IPS-NIHi7 (cell line): ENCODE data around the gene HACE1.
"Not testable (repeated sequence)": the region's sequence is repeated elsewhere in the genome, so short reads cannot be mapped to it uniquely, and the experiment has no call there.

Experiments used
- DNase-seq: peaks from one replicate; pipeline ENCODE4 v3.0.0; 2012; ENCODE audit warnings: mixed read lengths; ENCODE audit errors: extremely low spot score

Gene HACE1, protein sequence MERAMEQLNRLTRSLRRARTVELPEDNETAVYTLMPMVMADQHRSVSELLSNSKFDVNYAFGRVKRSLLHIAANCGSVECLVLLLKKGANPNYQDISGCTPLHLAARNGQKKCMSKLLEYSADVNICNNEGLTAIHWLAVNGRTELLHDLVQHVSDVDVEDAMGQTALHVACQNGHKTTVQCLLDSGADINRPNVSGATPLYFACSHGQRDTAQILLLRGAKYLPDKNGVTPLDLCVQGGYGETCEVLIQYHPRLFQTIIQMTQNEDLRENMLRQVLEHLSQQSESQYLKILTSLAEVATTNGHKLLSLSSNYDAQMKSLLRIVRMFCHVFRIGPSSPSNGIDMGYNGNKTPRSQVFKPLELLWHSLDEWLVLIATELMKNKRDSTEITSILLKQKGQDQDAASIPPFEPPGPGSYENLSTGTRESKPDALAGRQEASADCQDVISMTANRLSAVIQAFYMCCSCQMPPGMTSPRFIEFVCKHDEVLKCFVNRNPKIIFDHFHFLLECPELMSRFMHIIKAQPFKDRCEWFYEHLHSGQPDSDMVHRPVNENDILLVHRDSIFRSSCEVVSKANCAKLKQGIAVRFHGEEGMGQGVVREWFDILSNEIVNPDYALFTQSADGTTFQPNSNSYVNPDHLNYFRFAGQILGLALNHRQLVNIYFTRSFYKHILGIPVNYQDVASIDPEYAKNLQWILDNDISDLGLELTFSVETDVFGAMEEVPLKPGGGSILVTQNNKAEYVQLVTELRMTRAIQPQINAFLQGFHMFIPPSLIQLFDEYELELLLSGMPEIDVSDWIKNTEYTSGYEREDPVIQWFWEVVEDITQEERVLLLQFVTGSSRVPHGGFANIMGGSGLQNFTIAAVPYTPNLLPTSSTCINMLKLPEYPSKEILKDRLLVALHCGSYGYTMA

DNA sequence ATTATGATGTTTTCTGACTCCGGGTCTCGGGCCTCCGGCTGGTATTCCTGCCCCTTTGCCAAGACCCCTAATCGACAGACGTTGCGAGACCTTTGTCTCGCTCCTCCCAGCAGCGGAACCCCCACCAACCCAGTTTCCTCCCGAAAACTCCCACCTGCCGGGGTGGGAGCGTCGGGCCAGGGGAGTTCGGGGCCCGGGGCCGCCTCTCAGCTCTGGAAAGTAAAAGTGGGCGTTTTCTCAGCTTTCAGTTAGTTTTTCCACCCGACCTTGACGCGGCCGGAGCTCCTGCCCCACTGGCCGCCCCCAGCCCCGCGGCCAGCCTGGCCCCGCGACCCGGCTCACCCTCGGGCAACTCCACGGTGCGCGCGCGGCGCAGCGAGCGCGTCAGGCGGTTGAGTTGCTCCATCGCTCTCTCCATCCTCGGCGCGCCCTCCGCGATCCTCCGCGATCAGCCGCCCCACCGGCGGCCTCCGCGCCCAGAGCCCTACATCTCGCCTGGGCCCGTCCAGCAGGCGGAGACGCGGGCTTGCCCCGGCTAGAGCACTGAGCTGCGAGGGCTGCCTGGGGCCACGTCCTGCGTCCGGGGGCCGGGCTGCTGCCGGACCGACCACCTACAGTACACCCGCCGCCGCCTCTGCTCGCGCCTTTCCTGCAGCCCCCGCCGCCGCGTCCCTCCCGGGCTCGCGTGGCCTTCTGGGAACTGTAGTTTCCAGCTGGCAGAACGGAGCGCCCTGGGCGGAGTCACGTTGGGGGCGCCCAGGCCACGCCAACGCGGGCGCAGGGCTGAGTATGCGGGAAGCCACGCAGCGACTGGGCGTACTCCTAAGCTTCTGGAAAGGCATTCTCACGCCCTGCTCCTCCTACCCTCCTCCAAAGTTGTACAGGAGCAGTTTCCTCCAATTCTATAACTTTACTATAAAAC lies at the start of gene HACE1:
HACE1 (minus strand) TSS at position 695 of the 922 bp plus-strand sequence; CDS start at position 418, 277 bp downstream.
- peak; percentile 95 for DNase-seq

DNA sequence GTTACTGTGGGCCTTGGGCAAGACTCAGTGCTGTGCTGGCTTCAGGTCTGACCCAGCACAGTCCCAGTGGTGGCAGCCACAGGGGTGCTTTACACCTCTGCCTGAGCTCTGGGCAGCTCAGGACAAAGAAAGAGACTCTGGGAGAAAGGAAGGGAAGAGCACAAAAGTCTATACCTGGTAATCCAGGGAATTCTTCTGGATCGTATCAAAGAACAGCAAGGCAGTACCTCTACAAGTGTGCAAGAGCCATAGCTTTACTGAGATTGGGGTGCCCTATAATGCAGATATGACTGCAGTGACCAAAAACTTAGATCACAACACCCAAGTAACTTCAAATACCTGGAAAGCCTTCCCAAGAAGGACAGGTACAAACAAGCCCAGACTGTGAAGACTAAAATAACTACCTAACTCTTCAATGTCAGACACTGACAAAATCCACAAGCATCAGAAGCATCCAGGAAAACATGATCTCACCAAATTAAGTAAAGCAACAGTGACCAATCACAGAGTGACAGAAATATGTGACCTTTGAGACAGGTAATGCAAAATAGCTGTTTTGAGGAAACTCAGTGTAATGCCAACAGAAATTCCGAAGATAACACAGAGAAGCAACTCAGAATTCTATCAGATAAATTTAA lies 49.3 kb upstream of the HACE1 start:
- DNase-seq = no peak

DNA sequence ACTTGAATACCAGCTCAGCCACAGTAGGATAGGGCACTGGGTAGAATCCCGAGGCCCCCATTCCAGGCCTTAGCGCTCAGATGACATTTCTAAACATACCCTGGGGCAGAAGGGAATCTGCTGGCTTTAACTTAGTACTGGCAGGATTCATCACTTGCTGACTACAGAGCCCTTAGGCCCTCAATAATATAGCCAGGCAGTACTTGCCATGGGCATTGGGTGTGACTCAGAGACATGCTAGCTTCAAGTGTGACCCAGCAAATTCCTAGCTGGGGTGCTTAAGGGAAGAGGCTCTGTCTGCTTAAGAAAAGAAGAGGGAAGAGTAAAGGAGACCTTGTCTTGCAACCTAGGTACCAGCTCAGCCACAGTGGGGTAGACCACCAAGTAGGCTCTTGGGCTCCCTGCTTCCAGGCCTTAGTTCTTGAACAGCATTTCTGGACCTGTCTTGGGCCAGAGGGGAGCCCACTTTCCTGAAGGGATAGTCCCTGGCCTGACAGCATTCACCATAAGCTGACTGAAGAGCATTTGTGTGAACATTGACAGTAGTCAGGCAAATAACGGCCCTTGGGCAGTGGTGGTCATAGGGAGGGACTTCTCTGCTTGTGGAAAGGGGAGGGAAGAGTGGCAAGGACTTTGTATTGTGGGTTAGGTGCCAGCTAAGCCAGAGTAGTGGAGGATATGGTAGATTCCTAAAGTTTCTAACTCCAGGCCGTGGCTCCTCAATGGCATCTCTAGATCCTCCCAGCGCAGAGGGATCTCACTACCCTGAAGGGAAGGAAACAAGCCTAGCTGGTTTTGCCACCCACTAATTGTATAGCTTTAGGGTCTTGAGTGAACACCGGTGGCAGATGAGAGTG lies 48.5 kb upstream of the HACE1 start:
- DNase-seq = no peak

- not testable (repeated sequence) for DNase-seq
Observed at GRCh38 chr6:104898893-104899292, 39.2 kb upstream of the HACE1 start.

DNA sequence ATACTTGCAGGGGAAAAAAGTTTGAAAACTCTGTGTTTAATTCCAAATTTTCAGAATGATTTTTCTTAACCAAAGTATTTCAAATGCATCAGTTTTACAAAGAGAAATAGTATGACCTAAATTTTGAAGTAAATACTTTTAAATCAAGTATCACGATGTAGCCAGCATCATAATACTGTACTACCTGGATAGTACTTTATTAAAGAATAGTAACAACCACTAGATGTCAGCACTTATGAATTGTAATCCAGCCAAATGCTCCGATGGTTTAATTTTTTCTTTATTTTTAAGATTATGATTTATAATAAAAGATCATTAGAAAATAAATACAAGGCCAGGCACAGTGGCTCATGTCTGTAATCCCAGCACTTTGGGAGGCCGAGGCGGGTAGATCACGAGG lies 37.2 kb upstream of the HACE1 start:
- DNase-seq = no peak

DNA sequence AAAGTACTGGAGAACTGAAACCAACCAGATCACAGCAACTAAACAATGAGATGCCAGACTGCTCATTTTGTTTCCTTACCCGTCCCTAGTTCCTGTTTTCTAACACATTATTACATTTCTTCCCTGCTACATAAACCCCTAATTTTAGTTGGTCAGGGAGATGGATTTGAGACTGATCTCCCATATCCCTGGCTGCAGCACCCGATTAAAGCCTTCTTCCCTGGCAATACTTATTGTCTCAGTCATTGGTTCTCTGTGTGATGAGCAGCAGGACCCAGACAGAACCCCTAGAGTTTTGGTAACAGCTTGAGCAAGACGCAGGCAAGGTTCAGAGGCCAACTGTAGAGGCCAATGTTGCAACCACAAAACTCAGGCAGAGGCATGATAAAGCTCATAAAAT lies 28.3 kb upstream of the HACE1 start:
- no peak for DNase-seq

- DNase-seq = peak; percentile 65
Observed at GRCh38 chr6:104887350-104887749, 27.6 kb upstream of the HACE1 start.

DNA sequence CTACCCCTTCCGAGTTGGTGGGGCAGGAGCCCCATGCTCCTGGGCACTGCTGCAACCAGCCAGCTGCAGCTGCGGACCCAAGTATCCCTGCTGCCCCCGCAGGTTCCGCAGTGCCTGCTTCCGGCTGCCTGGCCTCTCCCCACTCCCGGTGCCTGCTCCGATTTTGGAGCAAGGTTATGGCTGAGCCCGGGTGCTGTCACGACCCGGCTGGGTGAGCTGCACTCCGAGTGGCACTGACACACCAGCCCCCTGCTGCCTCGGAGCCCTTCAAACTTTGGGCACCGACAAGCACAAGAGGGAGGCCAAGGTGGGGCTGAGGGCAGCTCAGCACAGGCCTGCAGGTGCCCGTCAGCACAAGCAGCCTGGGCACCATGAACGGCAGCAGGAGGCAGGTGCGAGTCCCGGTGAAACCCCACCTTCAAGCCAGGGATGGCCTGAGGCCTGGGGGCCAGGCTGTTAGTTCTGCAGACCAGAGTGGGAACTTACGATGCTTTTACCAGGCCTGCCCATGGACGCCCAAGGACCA lies 25.9 kb upstream of the HACE1 start:
- DNase-seq = no peak

DNA sequence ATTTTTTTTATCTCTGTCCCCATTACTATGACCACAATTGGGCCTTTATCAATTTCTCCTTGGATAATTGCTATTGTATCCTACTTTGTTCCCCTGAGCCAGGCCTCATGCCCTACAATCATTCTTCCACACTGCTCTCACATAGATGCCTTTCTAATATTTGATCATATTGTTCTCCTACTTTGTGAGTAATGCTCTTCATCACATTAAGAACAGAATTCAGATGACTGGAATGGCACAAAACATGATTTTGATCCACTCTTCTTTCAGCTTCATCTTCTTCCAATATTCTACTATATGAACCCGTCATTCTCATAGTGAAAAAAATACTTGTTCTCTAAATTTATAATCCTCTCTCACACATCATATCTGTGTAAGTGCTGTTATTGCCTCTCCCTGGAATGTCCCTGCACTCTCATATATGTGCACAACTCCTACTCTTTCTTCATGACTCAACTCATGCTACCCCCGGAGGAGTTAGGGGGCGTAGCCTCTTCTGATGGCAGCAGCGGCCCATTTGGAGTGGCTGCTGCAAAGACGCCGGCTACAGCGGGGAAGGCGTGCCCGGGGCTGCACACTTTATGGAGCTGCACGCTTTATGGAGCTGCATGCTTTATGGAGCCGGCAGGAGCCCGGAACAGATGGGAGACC lies 25.3 kb upstream of the HACE1 start:
- DNase-seq = no peak

- no peak for DNase-seq
Observed at GRCh38 chr6:104881964-104882668, 22.4 kb upstream of the HACE1 start.

DNA sequence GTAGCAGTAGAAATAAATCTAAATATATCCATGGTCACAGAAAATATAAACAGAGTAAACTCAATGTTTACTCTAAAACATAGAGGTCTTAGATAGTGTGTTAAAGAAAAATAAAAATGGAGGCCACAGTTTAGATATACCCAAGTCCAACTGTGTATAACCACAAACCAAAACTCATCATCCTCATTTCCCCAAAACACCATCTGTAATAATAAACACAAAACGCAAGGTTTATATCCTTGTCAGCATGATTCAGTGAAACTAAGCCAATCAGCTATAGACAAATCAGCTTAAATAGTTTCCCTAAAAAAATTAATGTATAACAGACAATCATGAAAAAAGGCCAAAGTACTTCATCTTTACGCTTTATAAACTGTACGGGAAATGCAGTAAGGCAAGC lies 2.7 kb upstream of the HACE1 start:
- no peak for DNase-seq

GRCh38 chr6:104860221-104860620 lies 502 bp upstream of the HACE1 start:
- DNase-seq = no peak

DNA sequence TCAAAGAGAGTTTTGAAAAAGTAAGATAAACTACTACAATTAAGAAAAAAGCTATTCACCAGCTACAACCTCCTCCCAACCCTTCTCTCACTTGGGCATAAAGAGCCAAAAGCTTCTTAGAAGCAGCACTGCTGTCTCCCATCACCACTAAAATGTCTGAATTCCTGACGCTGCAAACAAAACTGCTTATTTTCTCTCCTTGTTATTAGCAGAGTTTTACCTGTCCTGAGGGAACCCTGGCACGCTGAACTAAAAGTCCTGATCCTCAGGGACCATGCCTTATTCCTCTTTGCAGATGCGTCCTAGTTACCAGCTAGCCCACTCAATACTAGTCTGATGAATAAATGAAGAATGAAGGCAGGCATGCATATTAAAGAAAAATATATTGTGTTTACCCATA lies 1.1 kb downstream of the HACE1 start:
- DNase-seq = no peak

DNA sequence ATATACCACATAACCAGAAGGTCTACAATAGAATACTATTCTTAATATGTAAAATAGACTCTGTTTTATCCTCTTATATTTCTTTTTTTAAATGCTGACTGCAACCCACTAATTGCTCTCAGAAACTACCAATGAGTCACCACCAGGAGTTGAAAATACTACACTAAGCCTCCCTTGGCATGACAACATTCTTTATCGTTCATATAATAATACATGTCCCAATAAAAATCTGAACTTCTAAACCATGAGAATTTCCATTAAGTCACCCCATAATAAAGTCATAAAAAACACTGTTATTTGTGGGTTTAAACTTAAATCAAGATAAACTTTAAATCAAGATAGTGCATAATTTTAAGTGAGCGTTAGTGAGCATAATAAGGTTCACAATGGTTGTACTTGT lies 4.2 kb downstream of the HACE1 start:
- no peak for DNase-seq

DNA sequence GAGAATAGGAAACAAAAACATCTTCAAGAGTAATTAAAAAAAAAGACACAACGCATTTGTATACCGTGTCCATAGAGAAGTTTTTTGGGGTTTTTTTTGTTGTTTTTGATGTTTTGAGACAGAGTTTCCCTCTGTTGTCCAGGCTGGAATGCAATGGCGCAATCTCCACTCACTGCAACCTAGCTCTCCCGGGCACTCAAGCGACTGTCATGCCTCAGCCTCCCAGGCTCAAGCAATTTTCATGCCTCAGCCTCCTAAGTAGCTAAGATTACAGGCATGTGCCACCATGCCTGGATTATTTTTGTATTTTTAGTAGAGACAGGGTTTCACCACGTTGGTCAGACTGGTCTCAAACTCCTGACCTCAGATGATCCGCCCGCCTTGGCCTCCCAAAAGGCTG lies 12.0 kb downstream of the HACE1 start:
- DNase-seq = not testable (repeated sequence)

- no peak for DNase-seq
Observed at GRCh38 chr6:104843229-104843628, 16.5 kb downstream of the HACE1 start.

DNA sequence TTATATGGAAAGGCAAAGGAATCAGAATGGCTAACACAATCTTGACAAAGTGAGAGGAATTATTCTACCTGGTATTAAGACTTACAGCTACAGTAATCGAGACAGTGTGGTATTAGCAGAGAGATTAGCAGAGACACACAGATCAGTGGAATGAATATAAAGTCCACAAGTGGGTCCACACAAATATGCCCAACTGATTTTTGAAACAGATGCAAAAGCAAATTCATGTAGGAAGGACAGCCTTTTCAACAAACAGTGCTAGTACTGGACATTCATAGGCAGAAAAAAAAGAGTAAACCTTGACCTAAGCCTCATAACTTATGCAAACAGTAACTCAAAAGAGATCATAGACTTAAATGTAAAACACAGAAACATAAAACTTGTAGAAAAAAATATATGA lies 22.6 kb downstream of the HACE1 start:
- DNase-seq = no peak

GRCh38 chr6:104836479-104837020 lies 23.2 kb downstream of the HACE1 start:
- not testable (repeated sequence) for DNase-seq

GRCh38 chr6:104835782-104836181 lies 23.9 kb downstream of the HACE1 start:
- no peak for DNase-seq
